GM12878 (cell line): ENCODE data around the gene ESR2. TPM values are rescaled to one million over a fixed set of nuclear protein-coding genes. Genes with fewer than 3 reads are reported as not detected.

Experiments
- ATAC-seq: fragments of 200-7000 bp; cut with Tn5 transposase; 3 replicates; pipeline ENCODE4 v1.9.1; 2020; ENCODE audit warnings: mild to moderate bottlenecking, moderate library complexity
- BruUV-seq: library from RNA; stranded (reverse); fragments of 400-500 nt; replicated peaks from 2 replicates; lab custom pipeline; 2021; lab: Mats Ljungman, UMichigan
- CTCF ChIA-PET: fragments of 300-600 bp; sonication (Branson Sonifier 250); formaldehyde crosslinking; extraction: SDS; loops from one replicate; lab custom pipeline; 2021; ENCODE audit warnings: inconsistent platforms; lab: Yijun Ruan, JAX
- POLR2A ChIA-PET: fragments of 350-600 bp; formaldehyde crosslinking; extraction: SDS; loops from one replicate; lab custom pipeline; 2021; ENCODE audit warnings: inconsistent platforms; lab: Charles Lee
- RAD21 ChIA-PET: fragments of 300-600 bp; sonication (Branson Sonifier 250); formaldehyde crosslinking; loops from one replicate; lab custom pipeline; 2023; ENCODE audit warnings: antibody characterized with exemption; ENCODE audit not compliant: unreplicated experiment; lab: Charles Lee
- SMC1A ChIA-PET: fragments of 300-600 bp; sonication (Branson Sonifier 250); formaldehyde crosslinking; loops from one replicate; lab custom pipeline; 2023; ENCODE audit not compliant: unreplicated experiment, uncharacterized antibody; lab: Charles Lee
- DNase-seq: peaks from one replicate; pipeline ENCODE4 v3.0.0-alpha.2; 2011; ENCODE audit warnings: low read depth, low spot score
- FAIRE-seq: peaks from 3 replicates; lab custom pipeline; 2011; peaks lifted over from hg19 to GRCh38; lab: Jason Lieb, UNC
- H2AFZ ChIP-seq: 2 replicates; pipeline ENCODE4 v1.6.0; 2011; ENCODE audit warnings: low read depth, low read length, control low read depth; ENCODE audit not compliant: control insufficient read depth
- H3K27ac ChIP-seq: 2 replicates; pipeline ENCODE4 v1.5.1; 2011; ENCODE audit warnings: control low read depth; ENCODE audit not compliant: control insufficient read depth, insufficient read depth
- H3K27me3 ChIP-seq, 2 experiments: replicated peaks in 1 of 2; 2 replicates each; pipeline versions ENCODE4 v1.6.0 to v1.6.1; 2011; ENCODE audit warnings: low read length in 1 of 2; ENCODE audit not compliant: control insufficient read depth in 2 of 2, insufficient read depth in 2 of 2
- H3K36me3 ChIP-seq, 2 experiments: 2 replicates each; pipeline ENCODE4 v1.5.1; 2011; ENCODE audit warnings: low read length in 1 of 2; ENCODE audit not compliant: control insufficient read depth in 2 of 2, insufficient read depth in 2 of 2
- H3K4me1 ChIP-seq: 2 replicates; pipeline ENCODE4 v1.6.1; 2011; ENCODE audit warnings: mild to moderate bottlenecking, low read length, moderate library complexity, mixed read lengths; ENCODE audit not compliant: control insufficient read depth, insufficient read depth
- H3K4me2 ChIP-seq: 2 replicates; pipeline ENCODE4 v1.6.0; 2011; ENCODE audit warnings: control low read depth; ENCODE audit not compliant: control insufficient read depth, insufficient read depth
- H3K4me3 ChIP-seq: fragments of 200-600 bp; sonication (generic); 2 replicates; pipeline ENCODE4 v1.5.1; 2016
- H3K79me2 ChIP-seq: 2 replicates; pipeline ENCODE4 v1.6.0; 2011; ENCODE audit warnings: low read length; ENCODE audit not compliant: control insufficient read depth, insufficient read depth
- H3K9ac ChIP-seq: 2 replicates; pipeline ENCODE4 v1.8.0; 2011; ENCODE audit warnings: low read length, control low read depth, mixed read lengths; ENCODE audit not compliant: control insufficient read depth, insufficient read depth
- H3K9me3 ChIP-seq: replicated peaks from 3 replicates; pipeline ENCODE4 v1.5.1; 2011; ENCODE audit warnings: mild to moderate bottlenecking, low read length; ENCODE audit not compliant: control insufficient read depth, insufficient read depth
- H4K20me1 ChIP-seq: 2 replicates; pipeline ENCODE4 v1.6.0; 2011; ENCODE audit not compliant: control insufficient read depth, insufficient read depth
- ATF3 ChIP-seq: IDR thresholded peaks from 2 replicates; pipeline ENCODE4 v1.6.1; 2011; ENCODE audit warnings: low read depth, mild to moderate bottlenecking, low read length, moderate library complexity, borderline replicate concordance; ENCODE audit errors: extremely low read depth
- CBFB ChIP-seq: IDR thresholded peaks from 2 replicates; pipeline ENCODE4 v1.6.1; 2016; ENCODE audit warnings: antibody characterized with exemption, low read depth
- CHD2 ChIP-seq: IDR thresholded peaks from 2 replicates; pipeline ENCODE4 v1.6.1; 2011; ENCODE audit warnings: low read depth, low read length, improper control_type of control experiment, borderline replicate concordance
- EED ChIP-seq: sonication (generic); IDR thresholded peaks from 2 replicates; pipeline ENCODE4 v1.6.1; 2016; ENCODE audit warnings: antibody characterized with exemption, low read depth
- GABPA ChIP-seq: IDR thresholded peaks from 2 replicates; pipeline ENCODE4 v1.6.1; 2014; ENCODE audit warnings: antibody characterized with exemption, low read depth, mild to moderate bottlenecking, inconsistent platforms
- IKZF1 ChIP-seq: fragments of 450-650 bp; conservative IDR thresholded peaks from 2 replicates; pipeline ENCODE4 v1.6.1; 2017; ENCODE audit warnings: antibody characterized with exemption, mild to moderate bottlenecking
- JUND ChIP-seq: IDR thresholded peaks from 2 replicates; pipeline ENCODE4 v1.6.1; 2012; ENCODE audit warnings: low read depth, mild to moderate bottlenecking, low read length, improper control_type of control experiment, moderate library complexity
- KLF5 ChIP-seq: fragments of 450-650 bp; IDR thresholded peaks from 2 replicates; pipeline ENCODE4 v1.6.1; 2014; ENCODE audit warnings: mild to moderate bottlenecking; ENCODE audit not compliant: partially characterized antibody
- MAX ChIP-seq: IDR thresholded peaks from 2 replicates; pipeline ENCODE4 v1.6.1; 2012; ENCODE audit warnings: low read depth, low read length, improper control_type of control experiment
- PKNOX1 ChIP-seq: fragments of 450-650 bp; IDR thresholded peaks from 2 replicates; pipeline ENCODE4 v1.6.1; 2016; ENCODE audit warnings: mild to moderate bottlenecking
- POLR2AphosphoS2 ChIP-seq: IDR thresholded peaks from 2 replicates; pipeline ENCODE4 v1.6.1; 2011; ENCODE audit warnings: low read depth, mild to moderate bottlenecking, low read length, improper control_type of control experiment, moderate library complexity
- SREBF1 ChIP-seq: IDR thresholded peaks from 2 replicates; pipeline ENCODE4 v1.6.1; 2012; ENCODE audit warnings: mild to moderate bottlenecking, low read length
- SUZ12 ChIP-seq: fragments of 200-600 bp; sonication (generic); IDR thresholded peaks from one replicate; pipeline ENCODE4 v1.6.1; 2018; ENCODE audit warnings: antibody characterized with exemption, mild to moderate bottlenecking; ENCODE audit not compliant: unreplicated experiment
- ZBTB33 ChIP-seq: fragments of 450-650 bp; IDR thresholded peaks from 2 replicates; pipeline ENCODE4 v1.6.1; 2017; ENCODE audit warnings: mild to moderate bottlenecking
- ZNF217 ChIP-seq: fragments of 450-650 bp; IDR thresholded peaks from 2 replicates; pipeline ENCODE4 v1.6.1; 2017; ENCODE audit warnings: antibody characterized with exemption, mild to moderate bottlenecking
- ZNF384 ChIP-seq: IDR thresholded peaks from 2 replicates; pipeline ENCODE4 v1.6.1; 2012; ENCODE audit warnings: low read depth, mild to moderate bottlenecking, low read length, improper control_type of control experiment, borderline replicate concordance
- WGBS: methylation state at CpG from one replicate; pipeline ENCODE4 v1.1.6; 2016; ENCODE audit warnings: low lambda C conversion rate; ENCODE audit not compliant: insufficient replicate concordance, insufficient coverage; ENCODE audit errors: missing lambda C conversion rate; 5-methylcytosine and 5-hydroxymethylcytosine counted together
- in situ Hi-C: fragments of 300-500 bp; cut with MboI; formaldehyde crosslinking; loops from 9 replicates; pipeline ENCODE4 v1.14.3; 2018; ENCODE audit warnings: mixed read lengths
- intact Hi-C: fragments of 100-400 bp; cut with micrococcal nuclease; formaldehyde crosslinking; loops from one replicate; pipeline ENCODE4 v1.14.2; 2022; ENCODE audit not compliant: unreplicated experiment
- polyA plus RNA-seq, 11 experiments: library from polyadenylated mRNA; depleted of rRNA in 4 of 11; unstranded in 6 of 11; stranded (reverse) in 5 of 11; fragments of >200 nt; fragmentation: Nextera tagmentation in 4 of 11; fragmentation: Illumina TruSeq in 1 of 11; extraction: Ambion mirVana in 4 of 11; extraction: Trizol in 1 of 11; gene quantifications; 1 replicate in 1 of 11; 2 replicates in 10 of 11; pipeline versions ENCODE4 v1.2.1 to v1.2.3, GENCODE V29; 2011 to 2016; ENCODE audit warnings: inconsistent platforms in 2 of 11, missing spikeins in 2 of 11, low read depth in 1 of 11
- total RNA-seq, 4 experiments: library from RNA; depleted of rRNA in 3 of 4; stranded (reverse); fragments of >200 nt in 3 of 4; fragmentation: Illumina TruSeq in 1 of 4; extraction: Trizol in 1 of 4; gene quantifications; 2 replicates each; pipeline versions ENCODE4 v1.2.1 to v1.2.3, GENCODE V29; 2013 to 2021

The ESR2 gene
- total and polyA plus RNA-seq, 10 of the 15 experiments (the other 5 are each of a cell fraction or from before 2014, with no cell fraction given) = 0.29 to 2.6 (median 0.81) TPM

- ChIA-PET SMC1A (interaction anchor here (0.8 to 2.3 kb wide), 5 partner anchors 8 to 39 kb away, joined by 3 to 6 read pairs (median 6); no protein-coding TSS in a partner anchor), POLR2A (no interaction called here), CTCF (interaction anchor here (1.2 kb wide), 1 partner anchor 11 kb away, joined by 3 read pairs; no protein-coding TSS in a partner anchor), RAD21 (no interaction called here)
- no peaks in the 10 kb centered on the region for H3K9me3 ChIP-seq
- H3K79me2 ChIP-seq = no peaks in the 10 kb centered on the region
- H3K9ac ChIP-seq = no peak overlapping the region
- no peak overlapping the region for H2AFZ ChIP-seq
- ATAC-seq (no peak), FAIRE-seq (no peak), DNase-seq (no peak)
- TF ChIP-seq ZNF384 (no peak), ZBTB33 (no peak), SUZ12 (no peak), EED (no peak), POLR2AphosphoS2 (no peak), ZNF217 (no peak), SREBF1 (no peak), IKZF1 (no peak), JUND (no peak), MAX (no peak), CBFB (no peak), GABPA (no peak), ATF3 (no peak), PKNOX1 (no peak), CHD2 (no peak), KLF5 (no peak)
- H3K4me2 ChIP-seq = no peak overlapping the region
- H3K4me3 ChIP-seq = no peak overlapping the region
- H3K27me3 ChIP-seq = no peaks in the 10 kb centered on the region
- WGBS = 64% methylated on average over 2 of the region's 2 CpGs
- H3K27ac ChIP-seq = no peak overlapping the region
- peaks cover 1 to 11% of the 10 kb centered on the region in 2 experiments; a peak in 2 of 4 replicates for H3K36me3 ChIP-seq
- intact Hi-C loops = no loop called here
- no peaks in the 10 kb centered on the region for H4K20me1 ChIP-seq
- no TSS peak for BruUV-seq
- in situ Hi-C loops = no loop called here
- peaks cover 24% of the 10 kb centered on the region for H3K4me1 ChIP-seq
Measured at GRCh38 chr14:64191756-64192155, 102.4 kb downstream of the ESR2 start.
